GM04504 (cell line): ENCODE measurements around the gene CXCL9.
"Not testable (repeated sequence)": the region's sequence is repeated elsewhere in the genome, so short reads cannot be mapped to it uniquely, and the experiment has no call there.

ENCODE experiments used
- DNase-seq: peaks from one replicate; pipeline ENCODE4 v3.0.0-alpha.2; 2012; ENCODE audit warnings: low read depth

CXCL9 gene

DNA sequence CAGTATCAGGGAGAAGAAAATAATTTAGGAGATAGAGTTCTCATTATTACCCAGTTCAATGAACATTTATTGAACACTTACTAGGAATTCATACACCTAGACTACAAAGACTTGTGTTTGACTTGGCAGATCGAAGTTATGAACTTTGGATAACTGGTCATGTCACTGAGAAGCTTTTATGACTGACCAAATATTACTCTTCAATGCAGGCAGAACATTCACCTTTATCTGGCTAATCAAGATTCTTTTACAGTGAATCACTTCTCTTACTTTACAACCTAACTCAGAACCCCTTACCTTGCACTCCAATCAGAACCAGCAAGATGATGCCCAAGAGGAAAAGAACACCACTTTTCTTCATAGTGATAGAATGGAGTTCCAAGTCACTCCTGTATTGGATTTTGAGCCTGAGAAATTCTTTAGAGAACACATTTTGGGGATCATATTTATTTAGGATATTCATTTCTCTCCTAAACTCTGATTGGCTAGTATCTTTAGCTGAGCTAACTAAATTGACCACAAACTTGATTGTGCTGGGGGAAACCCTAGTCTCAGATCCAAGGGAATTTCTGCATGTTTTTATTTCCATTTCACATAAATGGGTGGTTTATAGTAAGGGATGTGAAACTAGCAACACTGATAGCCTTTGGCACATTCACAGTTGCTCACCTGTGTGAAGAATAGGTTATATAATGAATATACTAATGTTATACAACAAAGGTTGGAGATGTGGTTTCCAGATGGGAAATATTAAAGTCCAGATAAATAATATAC, at the start of gene CXCL9:
Gene CXCL9 (minus strand): TSS at position 421 of the 774 bp plus-strand sequence. CDS start 60 bp downstream, at position 361.
- DNase-seq: no peak

DNA sequence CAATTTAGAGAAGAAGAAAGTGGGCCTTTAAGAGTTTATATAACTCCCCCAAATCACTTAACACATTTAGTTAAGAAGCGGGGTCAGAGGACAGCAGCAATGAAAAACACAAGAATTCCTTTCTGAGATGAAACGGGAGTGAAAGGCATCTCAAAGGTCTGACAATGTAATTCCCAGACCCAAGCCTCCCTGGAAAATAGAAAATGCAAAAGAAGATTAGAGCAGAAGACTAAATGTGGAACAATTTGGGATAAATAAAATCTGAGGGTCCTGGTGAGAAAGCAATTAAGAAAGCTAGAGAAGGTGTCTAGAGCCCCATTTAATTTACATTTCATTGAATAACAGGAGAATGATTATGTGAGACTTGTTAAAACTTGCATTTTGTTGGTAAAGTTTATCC, 48.1 kb upstream of the CXCL9 start:
- no peak for DNase-seq

DNA sequence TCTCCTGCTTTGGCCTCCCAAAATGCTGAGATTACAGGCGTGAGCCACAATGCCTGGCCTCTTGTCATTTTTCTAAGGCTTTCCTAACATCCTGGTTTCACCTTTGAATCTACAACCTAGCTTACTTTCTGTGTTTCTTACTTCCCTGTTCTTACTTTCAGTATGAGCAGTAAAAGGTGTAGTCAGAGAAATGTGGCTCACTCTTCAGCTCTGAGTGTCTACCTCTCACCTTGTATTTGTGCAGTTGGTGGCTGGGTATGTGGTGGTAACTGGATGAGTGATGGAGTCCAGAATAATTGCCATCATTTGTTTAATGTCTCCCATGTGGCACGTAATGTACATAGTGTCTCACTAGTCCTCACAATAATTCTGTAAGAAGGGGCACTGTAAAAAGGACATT, 47.7 kb upstream of the CXCL9 start:
- DNase-seq: no peak

DNA sequence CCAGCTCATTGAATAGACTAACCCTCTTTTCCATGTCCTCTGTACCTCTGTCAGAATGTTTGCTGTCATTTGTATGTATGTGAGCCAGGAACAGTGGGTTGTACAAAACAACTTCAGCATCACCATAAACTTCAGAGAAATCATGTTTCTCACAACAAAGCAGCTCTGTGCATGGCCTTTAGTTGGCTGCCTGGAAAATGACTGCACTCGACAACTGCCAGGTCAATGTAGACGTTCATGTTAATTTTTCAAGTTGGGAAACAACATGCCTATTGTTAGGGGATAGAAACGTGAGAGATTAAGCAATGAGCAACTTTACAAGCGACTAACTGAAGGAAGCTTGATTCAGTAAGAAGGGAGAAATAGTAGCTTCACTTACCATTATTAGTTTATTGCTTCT, 46.4 kb upstream of the CXCL9 start:
- no peak for DNase-seq

GRCh38 chr4:76050560-76051050, 43.3 kb upstream of the CXCL9 start:
- not testable (repeated sequence) for DNase-seq

- not testable (repeated sequence) for DNase-seq
Observed at GRCh38 chr4:76049860-76050416, 42.6 kb upstream of the CXCL9 start.

DNA sequence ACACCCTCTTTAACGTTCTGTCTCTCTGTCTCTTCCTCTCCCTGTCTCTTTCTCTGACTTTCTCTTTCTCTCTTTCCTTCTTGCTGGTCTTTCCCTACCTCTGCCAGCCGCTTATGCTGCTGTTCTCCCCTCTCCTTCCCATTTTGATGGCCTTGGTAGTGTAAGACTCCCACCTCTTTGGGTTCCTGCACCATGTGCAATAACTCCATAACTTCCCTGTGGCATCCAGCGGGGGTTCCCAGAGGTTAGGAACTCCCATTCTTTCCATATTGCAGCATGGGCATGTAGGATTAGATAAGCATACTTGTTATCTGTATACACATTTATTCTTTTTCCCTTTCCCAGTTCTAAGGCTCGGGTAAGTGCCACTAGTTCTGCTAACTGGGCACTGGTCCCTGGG, 37.4 kb upstream of the CXCL9 start:
- not testable (repeated sequence) for DNase-seq

- DNase-seq: not testable (repeated sequence)
Observed at GRCh38 chr4:76043306-76043705, 36.0 kb upstream of the CXCL9 start.

DNA sequence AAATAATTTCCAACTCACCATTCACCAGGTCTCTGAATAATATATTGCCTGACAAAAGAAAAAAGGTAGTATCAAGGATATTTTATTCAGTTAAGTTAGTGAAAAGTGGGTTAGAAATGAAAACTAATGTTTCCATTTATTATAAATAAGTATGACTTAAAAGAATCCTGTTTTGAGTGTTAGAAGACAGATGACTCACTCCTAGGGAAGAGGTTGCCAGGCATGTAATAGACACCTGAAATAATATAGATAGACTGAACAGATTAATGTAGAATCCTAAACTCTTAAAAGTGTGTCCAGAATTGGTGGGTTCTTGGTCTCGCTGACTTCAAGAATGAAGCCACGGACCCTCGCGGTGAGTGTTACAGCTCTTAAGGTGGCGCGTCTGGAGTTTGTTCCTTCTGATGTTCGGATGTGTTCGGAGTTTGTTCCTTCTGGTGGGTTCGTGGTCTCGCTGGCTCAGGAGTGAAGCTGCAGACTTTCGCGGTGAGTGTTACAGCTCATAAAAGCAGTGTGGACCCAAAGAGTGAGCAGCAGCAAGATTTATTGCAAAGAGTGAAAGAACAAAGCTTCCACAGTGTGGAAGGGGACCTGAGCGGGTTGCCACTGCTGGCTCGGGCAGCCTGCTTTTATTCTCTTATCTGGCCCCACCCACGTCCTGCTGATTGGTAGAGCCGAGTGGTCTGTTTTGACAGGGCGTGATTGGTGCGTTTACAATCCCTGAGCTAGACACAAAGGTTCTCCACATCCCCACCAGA, 35.1 kb upstream of the CXCL9 start:
- not testable (repeated sequence) for DNase-seq

DNA sequence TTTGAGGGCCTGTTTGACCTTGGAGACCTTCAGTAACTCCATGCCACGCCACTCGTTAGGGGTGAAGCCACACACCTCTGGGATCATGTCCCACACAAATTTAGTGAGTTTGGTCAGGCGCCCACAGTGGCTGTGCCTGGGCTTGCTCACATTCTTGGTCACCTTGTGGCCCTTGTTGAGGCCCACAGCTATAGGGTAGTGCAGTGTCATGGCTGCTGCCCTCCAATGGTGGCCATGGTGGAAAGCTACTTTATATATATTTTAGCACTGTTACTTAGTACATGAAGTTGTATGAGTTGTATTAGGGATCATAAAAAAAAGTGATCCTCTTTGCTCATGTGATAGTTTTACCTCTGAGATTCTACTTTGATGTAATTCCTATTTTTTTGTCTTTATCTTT, 29.5 kb upstream of the CXCL9 start:
- no peak for DNase-seq

DNA sequence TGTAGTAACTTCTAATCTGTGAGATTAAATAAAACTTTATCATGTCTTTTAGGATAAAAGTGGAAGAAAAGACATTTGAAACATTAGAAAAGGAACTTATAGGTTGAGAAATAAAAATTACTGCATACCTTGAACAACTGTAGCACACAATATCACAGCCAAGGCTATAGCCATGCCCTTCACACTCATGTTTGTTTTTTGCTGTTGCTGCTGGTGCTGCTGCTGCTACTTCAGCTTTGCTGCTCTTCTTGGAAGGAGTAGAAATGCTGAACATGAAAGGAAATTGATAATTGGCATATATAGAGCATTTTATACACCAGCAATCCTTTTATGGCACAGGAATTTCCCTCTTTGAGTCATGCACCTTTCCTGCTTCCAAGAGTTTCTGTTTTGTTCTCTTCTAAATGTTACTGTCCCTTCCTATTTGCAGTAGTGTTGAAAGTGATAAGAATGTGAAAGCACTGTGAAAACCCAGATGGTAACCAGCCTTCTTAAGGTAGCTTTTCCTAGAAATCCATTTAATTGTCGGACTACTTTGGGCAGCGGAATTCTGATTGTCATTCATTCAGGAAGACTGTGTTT, 28.6 kb upstream of the CXCL9 start, which contains the start of gene CXCL11:
Gene CXCL11 (minus strand): TSS at position 272 of the 582 bp plus-strand sequence. CDS start 83 bp downstream, at position 189.
- DNase-seq: no peak

- DNase-seq: no peak
Observed at GRCh38 chr4:76035141-76035540, 27.8 kb upstream of the CXCL9 start.

- DNase-seq: no peak
Observed at GRCh38 chr4:76029300-76029699, 22.0 kb upstream of the CXCL9 start.

- DNase-seq: no peak
Observed at GRCh38 chr4:76028350-76028765, 21.0 kb upstream of the CXCL9 start.

DNA sequence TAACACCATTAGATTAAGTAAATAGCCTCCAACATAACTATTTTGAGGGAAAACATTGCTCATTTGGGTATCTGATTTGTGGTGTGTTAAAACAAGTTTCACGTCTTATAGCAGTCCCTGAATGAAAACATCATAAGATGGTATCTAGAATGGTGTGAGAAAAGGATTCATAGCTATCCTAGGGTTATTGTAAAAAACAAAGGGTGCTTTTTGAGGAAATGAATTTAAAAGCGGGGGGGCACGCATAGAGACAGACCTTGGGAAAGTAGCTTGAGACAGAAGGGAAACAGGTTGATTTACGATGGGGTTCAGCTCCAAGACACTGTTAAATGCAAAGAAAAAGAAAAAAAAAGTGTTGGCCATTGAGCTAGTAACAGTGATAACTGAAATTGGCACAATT, 16.8 kb upstream of the CXCL9 start:
- no peak for DNase-seq

DNA sequence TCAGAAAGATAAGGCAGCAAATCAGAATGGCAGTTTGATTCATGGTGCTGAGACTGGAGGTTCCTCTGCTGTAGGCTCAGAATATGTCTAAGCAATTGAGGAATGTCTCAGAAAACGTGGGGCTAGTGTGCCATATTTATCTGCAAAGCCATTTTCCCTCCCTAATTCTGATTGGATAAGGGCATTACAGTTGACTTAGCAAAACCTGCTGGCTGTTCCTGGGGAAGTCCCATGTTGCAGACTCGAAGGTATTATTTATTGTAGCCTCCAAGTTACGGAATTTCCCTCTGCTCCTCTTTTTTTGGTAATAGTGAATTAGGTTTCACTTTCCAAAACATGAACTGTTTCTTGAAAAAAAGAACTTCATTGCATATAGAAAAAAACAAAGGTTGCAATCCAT, 16.1 kb upstream of the CXCL9 start, which contains the start of gene CXCL10:
Gene CXCL10 (minus strand): TSS at position 109 of the 400 bp plus-strand sequence. CDS start 66 bp downstream, at position 43.
- DNase-seq: no peak

GRCh38 chr4:76022677-76023076, 15.4 kb upstream of the CXCL9 start:
- no peak for DNase-seq

GRCh38 chr4:76022031-76022430, 14.7 kb upstream of the CXCL9 start:
- DNase-seq: no peak

DNA sequence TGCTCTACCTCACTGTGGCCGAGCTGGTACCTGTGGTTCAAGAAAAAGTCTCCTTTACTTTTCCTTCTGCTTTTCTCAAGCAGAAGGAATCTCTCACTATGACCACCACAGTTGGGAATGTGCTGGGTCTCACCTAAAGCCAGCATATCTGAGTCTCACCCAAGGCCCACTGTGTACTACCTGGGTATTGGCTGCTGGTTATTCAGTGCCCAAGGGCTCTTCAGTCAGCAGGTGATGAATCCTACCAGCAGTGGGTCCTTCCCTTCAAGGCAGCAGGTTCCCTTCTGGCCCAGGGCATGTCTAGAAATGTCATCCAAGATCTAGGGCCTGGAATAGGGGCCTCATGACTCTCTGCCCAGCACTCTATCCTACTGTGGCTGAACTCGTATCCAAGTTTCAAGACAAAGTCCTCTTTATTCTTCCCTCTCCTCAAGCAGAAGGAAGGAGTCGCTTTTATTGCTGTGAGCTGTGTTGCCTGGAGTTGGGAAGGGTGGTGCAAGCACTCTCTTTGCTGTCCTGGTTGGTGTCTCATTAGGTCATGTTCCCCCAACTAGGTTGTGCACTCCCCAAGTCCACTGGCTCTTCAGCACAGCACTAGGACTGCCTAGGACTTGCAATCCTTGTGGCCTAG, 9.9 kb upstream of the CXCL9 start:
- no peak for DNase-seq

GRCh38 chr4:76016393-76016792, 9.1 kb upstream of the CXCL9 start:
- no peak for DNase-seq

DNA sequence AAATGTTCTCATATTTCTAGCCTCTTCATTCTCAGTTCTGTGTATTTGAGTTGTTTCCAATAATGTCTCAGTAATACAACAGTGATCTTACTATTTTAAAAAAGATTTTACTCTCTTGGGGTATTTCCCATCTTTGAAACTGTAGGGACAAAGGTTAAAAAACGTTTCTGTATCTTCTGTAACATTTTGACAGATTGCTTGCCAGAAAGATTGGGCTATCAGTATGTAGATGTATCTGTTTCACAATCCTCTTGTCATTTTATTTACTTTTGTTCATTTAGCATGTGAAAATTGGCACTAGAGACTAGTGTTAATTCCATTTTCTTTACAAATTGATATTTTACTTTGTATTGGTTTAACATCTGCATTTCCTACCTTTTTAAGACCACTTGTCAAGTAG, 6.2 kb upstream of the CXCL9 start:
- DNase-seq: no peak

DNA sequence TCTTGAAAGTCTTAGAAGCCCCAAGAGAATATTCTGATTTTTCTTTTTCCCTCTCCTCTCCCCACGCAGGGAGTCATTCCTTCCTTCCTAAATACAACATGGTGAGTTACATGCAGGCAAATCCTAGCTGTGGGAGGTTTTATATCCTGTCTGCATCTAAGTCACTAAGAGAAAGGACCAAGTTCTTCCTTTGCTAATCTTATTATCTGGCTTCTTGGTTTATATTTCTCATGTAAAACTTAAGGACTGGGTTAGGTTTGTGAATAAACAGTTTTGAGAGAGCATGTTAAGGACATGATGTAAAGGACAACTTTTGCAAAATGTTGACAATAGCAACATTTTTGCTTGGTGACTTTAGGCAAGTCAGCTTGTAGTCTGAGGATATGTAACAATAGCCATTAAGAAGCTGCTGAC, 5.1 kb upstream of the CXCL9 start:
- DNase-seq: no peak
